Right lobe of liver (tissue), 4 donors: ENCODE measurements around the gene NSG1.

Source experiments
- CTCF ChIP-seq, 4 donors: fragments of 200-600 bp in 3 of 4; fragments of 450-650 bp in 1 of 4; IDR thresholded peaks; one replicate each; pipeline versions ENCODE4 v1.5.1 to v1.8.0; 2016 to 2022; ENCODE audit warnings: antibody characterized with exemption in 4 of 4, mild to moderate bottlenecking in 2 of 4
- POLR2A ChIP-seq: fragments of 450-650 bp; IDR thresholded peaks from one replicate; pipeline ENCODE4 v1.6.1; 2017; ENCODE audit warnings: antibody characterized with exemption, mild to moderate bottlenecking
- donor health status: DM: no; HTN: no; CAD: no.
- donor health status: DM: no; HTN: no; CAD: no.
- donor health status: DM: no; HTN: yes; CAD: no.

GRCh38 chr4:4440333-4441061 is 53.6 kb downstream of the NSG1 start:
- no peak for TF ChIP-seq CTCF (IDR thresholded peaks at IDR 0.05)
- no peak for TF ChIP-seq POLR2A
